Hematopoietic multipotent progenitor cell (in vitro differentiated cells): Measurements from ENCODE around the gene RNF217. TPM values are rescaled to one million over a fixed set of nuclear protein-coding genes. Genes with fewer than 3 reads are reported as not detected.
"Not testable (repeated sequence)": the region's sequence is repeated elsewhere in the genome, so short reads cannot be mapped to it uniquely, and the experiment has no call there.

Source experiments
- DNase-seq, 3 donors: peaks; one replicate each; pipeline ENCODE4 v3.0.0-alpha.2; 2011 to 2015; ENCODE audit warnings: low read depth in 2 of 3, low spot score in 2 of 3
- total RNA-seq: library from RNA; depleted of rRNA; stranded (reverse); fragments of >200 nt; gene quantifications from one replicate; pipeline ENCODE4 v1.2.3, GENCODE V29; 2012

The RNF217 gene
- total RNA-seq, result 11.8 TPM

GRCh38 chr6:124961777-124962638, at the start of gene RNF217:
TSS of gene RNF217 (plus strand) at chr6:124962437. CDS start at chr6:124962545, 108 bp downstream.
- DNase-seq, result peak in 2 of 3 donors; percentile 61 to 72

- no peak for DNase-seq
These were observed 49.2 kb upstream of the RNF217 start for GRCh38 chr6:124913056-124913455.

GRCh38 chr6:124917769-124918168, 44.5 kb upstream of the RNF217 start:
- no peak for DNase-seq

- DNase-seq, result not testable (repeated sequence)
These were observed 42.5 kb upstream of the RNF217 start for GRCh38 chr6:124919703-124920102.

GRCh38 chr6:124924333-124924759, 37.9 kb upstream of the RNF217 start:
- DNase-seq, result no peak

GRCh38 chr6:124926435-124926834, 35.8 kb upstream of the RNF217 start:
- no peak for DNase-seq

- no peak for DNase-seq
These were observed 34.4 kb upstream of the RNF217 start for GRCh38 chr6:124927806-124928205.

- DNase-seq, result no peak
These were observed 33.4 kb upstream of the RNF217 start for GRCh38 chr6:124928851-124929250.

GRCh38 chr6:124937645-124938044, 24.6 kb upstream of the RNF217 start:
- no peak for DNase-seq

GRCh38 chr6:124941259-124941658, 21.0 kb upstream of the RNF217 start:
- no peak for DNase-seq

- no peak for DNase-seq
These were observed 18.6 kb upstream of the RNF217 start for GRCh38 chr6:124943658-124944057.

GRCh38 chr6:124947971-124948451, 14.2 kb upstream of the RNF217 start:
- DNase-seq, result no peak

GRCh38 chr6:124949706-124950105, 12.5 kb upstream of the RNF217 start:
- no peak for DNase-seq

- no peak for DNase-seq
These were observed 8.4 kb upstream of the RNF217 start for GRCh38 chr6:124953808-124954207.

- no peak for DNase-seq
These were observed 7.0 kb upstream of the RNF217 start for GRCh38 chr6:124955108-124955856.

GRCh38 chr6:124956018-124956417, 6.2 kb upstream of the RNF217 start:
- DNase-seq, result no peak

GRCh38 chr6:124958149-124958548, 4.1 kb upstream of the RNF217 start:
- no peak for DNase-seq

GRCh38 chr6:124958759-124959354, 3.4 kb upstream of the RNF217 start:
- peak in 2 of 3 donors; percentile 26 to 56 for DNase-seq

GRCh38 chr6:124960757-124961463, 1.3 kb upstream of the RNF217 start:
- peak in 1 of 3 donors; percentile 4 for DNase-seq

GRCh38 chr6:124961464-124961776, 817 bp upstream of the RNF217 start:
- DNase-seq, result no peak
